ENCODE data around the gene AP4M1. TPM values are rescaled to one million over a fixed set of nuclear protein-coding genes. Genes with fewer than 3 reads are reported as not detected.

Gene AP4M1
- total and polyA plus RNA-seq, 4 donors = 3.3 to 5.5 (median 4.8) TPM

DNA sequence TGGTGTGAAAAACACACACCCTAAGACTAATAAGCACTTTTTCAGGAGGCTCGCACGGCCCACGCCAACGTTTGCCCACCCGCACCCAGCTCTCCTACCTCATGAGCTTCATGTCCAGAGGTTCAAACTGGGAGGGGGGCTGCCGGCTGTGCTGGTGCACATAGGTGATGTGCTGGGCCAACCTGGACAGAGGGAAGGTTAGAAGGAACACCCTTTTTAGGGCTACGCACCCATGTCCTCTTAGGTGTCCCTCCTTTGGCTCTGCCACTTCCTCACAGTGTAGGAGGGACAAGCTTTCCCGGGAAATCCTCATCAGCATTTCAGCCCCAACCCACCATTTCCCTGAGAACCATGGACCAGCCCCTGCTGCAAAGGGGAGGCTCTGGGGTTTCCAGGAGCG, 6.2 kb upstream of the AP4M1 start:
- WGBS = 85% methylated on average over 9 of the region's 9 CpGs
- Histone ChIP-seq H3K36me3 (ENCODE audit: control insufficient read depth in 4 of 4, insufficient read depth in 3 of 4, low read depth in 1 of 4, low read length in 3 of 4) (peaks cover 34 to 89% (median 63%) of the 10 kb centered on the region in 4 donors), H3K4me1 (ENCODE audit: control insufficient read depth in 4 of 4, insufficient read depth in 4 of 4, low read length in 3 of 4) (peaks cover 0 to 17% (median 12%) of the 10 kb centered on the region in 4 donors), H3K9me3 (ENCODE audit: control insufficient read depth in 4 of 4, low read length in 3 of 4) (no peaks in the 10 kb centered on the region), H3K4me3 (ENCODE audit: low read depth in 1 of 3, low read length in 3 of 3) (no peak overlapping the region), H3K27ac (ENCODE audit: low read depth in 1 of 2, low read length in 2 of 2) (no peak overlapping the region), H3K27me3 (ENCODE audit: control insufficient read depth in 4 of 4, insufficient read depth in 4 of 4, low read length in 3 of 4) (no peaks in the 10 kb centered on the region), H3K9ac (ENCODE audit: low read depth in 1 of 2, low read length in 2 of 2) (no peak overlapping the region)
- DNase-seq (ENCODE audit: low spot score) = no peak
- TF ChIP-seq NR2F2 (IDR thresholded peaks at IDR 0.05) (no peak), YY1 (IDR thresholded peaks at IDR 0.05) (no peak), RXRA (IDR thresholded peaks at IDR 0.05) (no peak), GABPA (IDR thresholded peaks at IDR 0.05 in 1 of 2, conservative IDR thresholded peaks at IDR 0.05 in 1 of 2) (no peak), TAF1 (conservative IDR thresholded peaks at IDR 0.05) (no peak), RAD21 (IDR thresholded peaks at IDR 0.05) (no peak), FOXA1 (IDR thresholded peaks at IDR 0.05) (no peak), HNF4A (conservative IDR thresholded peaks at IDR 0.05) (no peak), FOXA2 (IDR thresholded peaks at IDR 0.05) (no peak), SP1 (IDR thresholded peaks at IDR 0.05) (no peak)
- TF ChIP-seq, protein P1, sequence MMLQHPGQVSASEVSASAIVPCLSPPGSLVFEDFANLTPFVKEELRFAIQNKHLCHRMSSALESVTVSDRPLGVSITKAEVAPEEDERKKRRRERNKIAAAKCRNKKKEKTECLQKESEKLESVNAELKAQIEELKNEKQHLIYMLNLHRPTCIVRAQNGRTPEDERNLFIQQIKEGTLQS (IDR thresholded peaks at IDR 0.05) = no peak
- TF ChIP-seq, protein P2, sequence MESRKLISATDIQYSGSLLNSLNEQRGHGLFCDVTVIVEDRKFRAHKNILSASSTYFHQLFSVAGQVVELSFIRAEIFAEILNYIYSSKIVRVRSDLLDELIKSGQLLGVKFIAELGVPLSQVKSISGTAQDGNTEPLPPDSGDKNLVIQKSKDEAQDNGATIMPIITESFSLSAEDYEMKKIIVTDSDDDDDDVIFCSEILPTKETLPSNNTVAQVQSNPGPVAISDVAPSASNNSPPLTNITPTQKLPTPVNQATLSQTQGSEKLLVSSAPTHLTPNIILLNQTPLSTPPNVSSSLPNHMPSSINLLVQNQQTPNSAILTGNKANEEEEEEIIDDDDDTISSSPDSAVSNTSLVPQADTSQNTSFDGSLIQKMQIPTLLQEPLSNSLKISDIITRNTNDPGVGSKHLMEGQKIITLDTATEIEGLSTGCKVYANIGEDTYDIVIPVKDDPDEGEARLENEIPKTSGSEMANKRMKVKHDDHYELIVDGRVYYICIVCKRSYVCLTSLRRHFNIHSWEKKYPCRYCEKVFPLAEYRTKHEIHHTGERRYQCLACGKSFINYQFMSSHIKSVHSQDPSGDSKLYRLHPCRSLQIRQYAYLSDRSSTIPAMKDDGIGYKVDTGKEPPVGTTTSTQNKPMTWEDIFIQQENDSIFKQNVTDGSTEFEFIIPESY (IDR thresholded peaks at IDR 0.05) = no peak
- TF ChIP-seq, protein P3, sequence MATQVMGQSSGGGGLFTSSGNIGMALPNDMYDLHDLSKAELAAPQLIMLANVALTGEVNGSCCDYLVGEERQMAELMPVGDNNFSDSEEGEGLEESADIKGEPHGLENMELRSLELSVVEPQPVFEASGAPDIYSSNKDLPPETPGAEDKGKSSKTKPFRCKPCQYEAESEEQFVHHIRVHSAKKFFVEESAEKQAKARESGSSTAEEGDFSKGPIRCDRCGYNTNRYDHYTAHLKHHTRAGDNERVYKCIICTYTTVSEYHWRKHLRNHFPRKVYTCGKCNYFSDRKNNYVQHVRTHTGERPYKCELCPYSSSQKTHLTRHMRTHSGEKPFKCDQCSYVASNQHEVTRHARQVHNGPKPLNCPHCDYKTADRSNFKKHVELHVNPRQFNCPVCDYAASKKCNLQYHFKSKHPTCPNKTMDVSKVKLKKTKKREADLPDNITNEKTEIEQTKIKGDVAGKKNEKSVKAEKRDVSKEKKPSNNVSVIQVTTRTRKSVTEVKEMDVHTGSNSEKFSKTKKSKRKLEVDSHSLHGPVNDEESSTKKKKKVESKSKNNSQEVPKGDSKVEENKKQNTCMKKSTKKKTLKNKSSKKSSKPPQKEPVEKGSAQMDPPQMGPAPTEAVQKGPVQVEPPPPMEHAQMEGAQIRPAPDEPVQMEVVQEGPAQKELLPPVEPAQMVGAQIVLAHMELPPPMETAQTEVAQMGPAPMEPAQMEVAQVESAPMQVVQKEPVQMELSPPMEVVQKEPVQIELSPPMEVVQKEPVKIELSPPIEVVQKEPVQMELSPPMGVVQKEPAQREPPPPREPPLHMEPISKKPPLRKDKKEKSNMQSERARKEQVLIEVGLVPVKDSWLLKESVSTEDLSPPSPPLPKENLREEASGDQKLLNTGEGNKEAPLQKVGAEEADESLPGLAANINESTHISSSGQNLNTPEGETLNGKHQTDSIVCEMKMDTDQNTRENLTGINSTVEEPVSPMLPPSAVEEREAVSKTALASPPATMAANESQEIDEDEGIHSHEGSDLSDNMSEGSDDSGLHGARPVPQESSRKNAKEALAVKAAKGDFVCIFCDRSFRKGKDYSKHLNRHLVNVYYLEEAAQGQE (IDR thresholded peaks at IDR 0.05) = no peak
- TF ChIP-seq, protein P4, sequence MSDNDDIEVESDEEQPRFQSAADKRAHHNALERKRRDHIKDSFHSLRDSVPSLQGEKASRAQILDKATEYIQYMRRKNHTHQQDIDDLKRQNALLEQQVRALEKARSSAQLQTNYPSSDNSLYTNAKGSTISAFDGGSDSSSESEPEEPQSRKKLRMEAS (IDR thresholded peaks at IDR 0.05) = no peak

DNA sequence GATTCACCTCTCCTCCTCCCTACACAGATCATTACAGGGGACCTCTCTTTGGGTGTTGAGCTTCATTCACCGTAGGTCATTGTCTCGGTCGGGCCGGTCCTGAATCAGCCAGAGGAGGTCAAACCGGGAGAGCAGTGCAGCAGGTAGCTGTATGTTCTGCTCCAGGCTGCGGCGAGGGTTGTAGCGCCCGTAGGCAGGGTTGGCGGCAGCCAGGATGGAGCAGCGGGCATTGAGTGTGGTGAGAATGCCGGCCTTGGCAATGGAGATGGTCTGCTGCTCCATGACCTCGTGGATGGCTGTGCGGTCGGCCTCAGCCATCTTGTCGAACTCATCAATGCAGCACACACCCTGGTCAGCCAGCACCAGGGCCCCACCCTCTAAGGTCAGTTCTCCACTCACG, 5.7 kb upstream of the AP4M1 start:
- H3K9ac ChIP-seq (ENCODE audit: low read depth in 1 of 2, low read length in 2 of 2) = no peak overlapping the region
- 94% methylated on average over 17 of the region's 17 CpGs for WGBS
- DNase-seq (ENCODE audit: low spot score) = no peak
- peaks cover 0 to 17% (median 12%) of the 10 kb centered on the region in 4 donors for H3K4me1 ChIP-seq (ENCODE audit: control insufficient read depth in 4 of 4, insufficient read depth in 4 of 4, low read length in 3 of 4)
- peaks cover 33 to 85% (median 61%) of the 10 kb centered on the region in 4 donors for H3K36me3 ChIP-seq (ENCODE audit: control insufficient read depth in 4 of 4, insufficient read depth in 3 of 4, low read depth in 1 of 4, low read length in 3 of 4)
- H3K27ac ChIP-seq (ENCODE audit: low read depth in 1 of 2, low read length in 2 of 2) = no peak overlapping the region
- H3K4me3 ChIP-seq (ENCODE audit: low read depth in 1 of 3, low read length in 3 of 3) = no peak overlapping the region
- no peaks in the 10 kb centered on the region for H3K27me3 ChIP-seq (ENCODE audit: control insufficient read depth in 4 of 4, insufficient read depth in 4 of 4, low read length in 3 of 4)
- TF ChIP-seq RXRA (IDR thresholded peaks at IDR 0.05) = no peak
- no peak for TF ChIP-seq NR2F2 (IDR thresholded peaks at IDR 0.05)
- no peak for TF ChIP-seq TAF1 (conservative IDR thresholded peaks at IDR 0.05)
- TF ChIP-seq, protein P4 (IDR thresholded peaks at IDR 0.05) = no peak
- H3K9me3 ChIP-seq (ENCODE audit: control insufficient read depth in 4 of 4, low read length in 3 of 4) = no peaks in the 10 kb centered on the region
